ENCODE data around the gene SOX6.

SOX6 gene

GRCh38 chr11:16265022-16265421 is 91.3 kb downstream of the SOX6 start:
- DNase-seq = no peak

DNA sequence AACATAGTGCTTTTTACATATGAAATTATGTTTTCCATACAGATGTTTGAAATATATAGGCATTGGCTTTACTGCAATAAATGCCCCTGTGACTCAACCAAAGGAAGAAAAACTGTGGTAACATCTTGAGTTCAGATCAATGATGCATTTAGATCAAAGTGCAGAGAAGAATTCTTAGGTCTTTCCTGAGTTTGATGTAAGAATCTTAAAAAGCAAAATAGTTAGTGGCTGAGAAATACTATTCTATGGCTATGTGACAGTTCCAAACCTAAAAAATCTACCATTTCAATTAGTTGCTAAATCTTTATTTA is 93.7 kb downstream of the SOX6 start:
- no peak for DNase-seq

GRCh38 chr11:16261836-16262644 is 94.3 kb downstream of the SOX6 start:
- DNase-seq = no peak

DNA sequence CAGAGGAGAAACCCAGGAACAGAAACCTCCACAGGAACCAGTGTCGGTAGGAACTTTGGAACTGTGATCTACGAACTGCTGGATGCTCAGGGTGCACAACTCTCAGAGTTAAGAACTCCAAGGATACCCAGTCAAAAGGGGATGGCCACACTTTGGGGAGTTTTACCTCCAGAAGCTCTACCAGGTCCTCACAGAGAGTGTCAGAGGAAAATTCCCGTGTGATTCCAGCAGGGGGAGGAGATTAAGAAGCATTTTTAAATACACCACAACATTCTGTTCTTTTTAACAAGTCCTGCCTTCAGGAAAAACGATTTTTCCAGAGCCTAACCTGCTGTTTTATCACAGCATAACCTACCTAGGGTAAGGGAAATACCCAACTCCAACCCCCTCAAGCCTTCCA is 104.0 kb downstream of the SOX6 start:
- no peak for DNase-seq

DNA sequence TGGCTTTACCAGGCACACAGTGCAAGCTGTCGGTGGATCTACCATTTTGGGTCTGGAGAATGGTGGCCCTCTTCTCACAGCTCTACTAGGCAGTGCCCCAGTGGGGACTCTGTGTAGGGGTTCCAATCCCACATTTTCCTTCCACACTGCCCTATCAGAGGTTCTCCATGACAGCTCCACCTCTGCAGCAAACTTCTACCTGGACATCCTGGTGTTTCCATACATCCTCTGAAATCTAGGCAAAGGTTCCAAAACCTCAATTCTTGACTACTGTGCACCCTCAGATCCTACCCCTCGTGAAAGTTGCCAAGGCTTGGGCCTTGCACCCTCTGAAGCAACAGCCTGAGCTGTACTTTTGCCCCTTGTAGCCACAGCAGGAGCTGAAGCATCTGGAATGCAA is 108.1 kb downstream of the SOX6 start:
- DNase-seq = no peak

GRCh38 chr11:16242806-16243205 is 113.5 kb downstream of the SOX6 start:
- DNase-seq = no peak

DNA sequence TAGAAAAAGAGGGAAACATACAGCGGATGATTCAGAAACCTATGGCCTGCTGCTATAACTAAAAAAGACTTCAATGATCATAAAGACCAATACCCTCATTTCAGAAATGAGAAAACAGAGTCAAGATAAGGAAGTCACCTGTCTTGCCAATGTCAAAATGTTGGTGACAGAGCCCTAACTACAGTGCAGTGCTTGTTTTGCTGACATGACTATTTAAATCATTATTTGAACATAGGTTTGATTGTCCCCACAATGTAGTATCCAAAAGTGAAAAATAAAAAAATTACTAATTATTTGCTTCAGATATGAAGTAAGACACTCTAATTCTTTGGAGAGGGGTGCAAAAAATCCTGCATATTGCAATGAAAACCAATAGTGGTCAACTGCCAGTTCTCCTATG is 115.7 kb downstream of the SOX6 start:
- no peak for DNase-seq

DNA sequence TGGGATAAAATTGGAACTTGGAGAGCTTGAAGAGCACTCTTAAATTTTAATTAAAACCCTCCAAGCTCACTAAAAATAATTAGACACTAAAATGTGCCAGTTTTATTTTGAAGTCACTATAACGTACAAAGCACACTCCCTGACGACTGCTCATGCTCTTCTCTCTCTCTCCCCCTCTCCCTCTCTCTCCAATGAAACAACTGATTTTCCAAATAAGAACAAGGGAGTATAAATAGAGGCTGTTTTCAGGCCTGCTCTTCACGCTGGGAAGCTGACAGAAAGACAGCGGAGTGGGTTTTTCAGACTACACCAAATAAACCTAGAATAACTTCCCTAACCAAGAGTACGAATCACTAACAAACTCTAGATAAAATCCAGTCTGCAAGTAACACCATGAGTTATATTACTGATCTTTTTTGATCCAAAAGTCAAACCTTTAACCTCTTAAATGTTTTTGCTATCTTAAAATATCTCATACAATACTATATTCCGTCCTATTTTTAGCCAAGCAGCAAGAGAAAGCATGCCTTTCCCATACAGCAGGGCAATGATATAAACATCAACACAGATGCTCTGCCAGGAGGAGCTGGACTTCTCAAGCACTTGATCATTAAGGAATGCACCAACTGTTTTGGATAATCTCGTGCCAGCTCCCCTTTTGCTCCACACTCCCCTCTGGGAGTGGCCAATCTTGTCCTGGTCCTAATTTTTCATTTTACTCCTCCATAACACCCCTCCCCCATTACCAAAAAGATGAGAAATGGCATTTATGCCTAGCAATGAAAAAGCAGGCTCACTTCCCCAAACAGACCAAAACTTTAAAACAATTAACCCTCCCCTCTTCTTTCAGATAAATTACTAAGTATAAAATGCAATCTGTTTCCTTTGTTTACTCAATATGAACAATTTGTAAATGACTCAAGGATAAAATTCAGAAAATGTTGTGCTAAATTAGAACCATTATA is 116.9 kb downstream of the SOX6 start:
- no peak for DNase-seq

DNA sequence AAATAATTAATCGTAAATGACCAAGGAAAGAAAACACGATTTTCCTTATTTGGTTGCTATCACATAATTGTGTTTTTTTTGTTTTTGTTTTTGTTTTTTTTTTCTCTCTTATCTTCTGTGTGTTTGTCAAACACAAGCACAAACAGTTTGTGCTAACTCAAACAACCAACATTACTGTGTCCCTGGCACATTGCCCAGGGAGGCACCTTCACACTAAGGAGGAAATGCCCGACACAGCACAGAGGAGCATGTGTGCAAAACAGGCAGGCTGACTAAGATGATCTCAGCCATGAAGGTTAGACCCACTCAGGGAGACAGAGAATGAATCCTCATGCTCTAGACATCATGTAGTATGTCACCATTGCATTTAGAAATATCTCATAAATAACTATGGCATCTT is 130.1 kb downstream of the SOX6 start:
- DNase-seq = no peak

DNA sequence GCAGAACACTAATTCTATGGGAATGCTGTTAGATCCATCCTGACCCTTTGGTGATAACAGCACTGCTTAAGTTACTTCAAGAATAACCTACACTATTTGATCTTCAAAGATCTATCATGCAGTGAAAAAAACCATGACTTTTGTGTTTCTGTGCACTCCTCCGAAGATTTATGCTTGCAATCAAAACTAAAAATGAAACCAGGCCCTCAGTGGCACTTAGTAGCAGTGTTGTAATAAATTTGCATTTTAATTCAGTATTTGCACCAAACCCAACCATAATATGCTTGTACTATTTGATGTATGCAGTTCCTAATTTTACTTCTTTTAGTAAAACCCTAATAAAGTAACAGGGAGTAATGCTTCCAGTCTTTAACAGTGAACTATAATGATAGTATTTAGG is 130.7 kb downstream of the SOX6 start:
- no peak for DNase-seq

DNA sequence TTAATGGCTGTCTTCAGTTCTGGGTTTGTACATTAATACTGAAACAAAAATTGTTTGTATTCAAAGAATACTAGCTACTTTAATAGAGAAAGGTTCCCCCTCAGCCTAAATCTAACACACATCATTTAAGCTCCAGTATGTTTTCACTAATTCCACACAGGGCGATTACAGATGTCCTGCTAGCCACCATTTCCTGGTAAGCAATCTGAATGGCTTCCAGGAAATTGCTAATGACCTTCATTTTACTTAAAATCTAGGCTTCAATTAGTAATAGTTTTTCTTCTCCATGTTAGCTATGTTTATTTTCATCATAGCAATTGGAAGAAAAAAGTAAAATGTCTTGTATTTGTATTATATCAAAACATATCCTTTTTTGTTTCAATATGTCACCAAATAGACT is 132.8 kb downstream of the SOX6 start:
- no peak for DNase-seq

- DNase-seq = no peak
These were observed 138.7 kb downstream of the SOX6 start for GRCh38 chr11:16217631-16218030.

DNA sequence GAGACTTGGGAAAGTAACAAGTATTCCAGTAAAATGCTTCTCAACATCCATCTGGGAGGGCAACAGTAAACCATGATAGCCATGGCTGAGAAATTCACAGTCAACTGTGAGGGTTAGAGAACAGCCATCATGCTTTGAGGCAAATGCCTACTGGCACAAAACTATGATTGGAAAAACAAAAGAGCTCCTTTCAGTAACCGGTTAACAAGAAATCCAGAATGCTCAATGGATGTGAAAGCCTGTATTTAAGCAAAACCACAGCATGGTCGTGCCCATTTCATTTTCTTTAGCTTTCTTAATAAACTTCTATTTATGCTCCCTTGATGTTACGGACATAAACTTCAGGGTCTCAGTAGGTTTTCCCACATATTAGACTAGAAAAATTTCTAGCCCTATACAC is 139.5 kb downstream of the SOX6 start:
- no peak for DNase-seq

DNA sequence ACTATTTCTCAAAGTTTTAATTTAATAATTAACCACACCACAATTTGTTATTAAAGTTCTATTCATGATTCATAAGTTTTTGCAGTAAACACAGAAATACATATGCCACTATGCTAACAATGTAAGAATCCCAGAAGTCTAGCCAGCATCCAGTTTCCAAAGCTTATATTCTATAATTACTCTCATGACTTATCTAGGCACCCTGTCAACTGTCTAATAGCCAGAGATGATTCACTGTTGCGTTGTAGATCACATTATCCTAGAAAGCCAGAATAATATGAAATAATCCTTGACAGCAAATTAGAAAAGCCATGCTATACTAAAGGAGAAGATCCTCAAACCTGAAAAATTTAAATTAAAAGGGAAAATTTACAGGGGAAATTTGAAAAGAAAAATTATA is 141.0 kb downstream of the SOX6 start:
- no peak for DNase-seq

GRCh38 chr11:16211407-16211806 is 144.9 kb downstream of the SOX6 start:
- DNase-seq = no peak

DNA sequence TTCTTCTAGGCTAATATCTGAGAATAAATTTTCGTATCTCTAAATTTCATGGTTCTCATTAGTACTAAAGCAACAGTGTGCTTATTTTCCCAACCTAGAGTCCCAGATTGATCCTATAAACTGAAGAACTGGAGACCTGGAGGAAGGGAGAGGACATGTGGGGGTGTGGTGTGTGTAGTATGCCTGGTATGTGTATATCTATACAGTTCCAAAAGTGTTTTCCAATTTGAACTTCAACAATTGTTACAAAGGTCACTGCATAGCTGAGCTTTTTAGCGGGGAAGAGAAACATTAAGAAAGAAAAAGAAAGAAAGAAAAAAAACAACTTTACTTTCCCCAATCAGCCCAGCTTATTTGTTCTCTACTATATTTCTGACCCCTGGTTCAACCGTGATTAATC is 152.1 kb downstream of the SOX6 start:
- DNase-seq = no peak

GRCh38 chr11:16195651-16196050 is 160.7 kb downstream of the SOX6 start:
- DNase-seq = no peak

- no peak for DNase-seq
These were observed 161.8 kb downstream of the SOX6 start for GRCh38 chr11:16194566-16194965.

DNA sequence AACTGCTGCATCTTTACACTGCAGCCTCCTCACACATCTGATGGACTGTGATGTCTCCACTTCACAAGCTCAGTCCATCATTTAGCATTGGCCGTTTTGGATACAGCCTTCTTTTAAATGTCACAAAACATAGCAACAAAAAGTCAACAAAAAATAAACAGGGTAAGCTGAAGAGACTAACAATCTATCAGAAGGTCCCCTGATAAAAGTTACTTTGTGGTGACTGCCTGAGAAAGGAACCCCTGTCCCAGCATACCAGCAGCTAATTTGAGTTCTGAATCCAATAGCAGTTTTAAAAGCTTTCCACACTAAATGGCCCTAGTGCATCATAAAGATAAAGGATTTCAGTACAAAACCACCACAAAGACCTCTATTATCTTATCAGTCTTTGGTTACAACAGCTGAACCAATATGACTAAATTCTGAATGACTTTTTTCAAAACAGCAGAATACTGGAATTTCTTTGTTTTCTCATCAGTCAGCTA is 162.4 kb downstream of the SOX6 start:
- no peak for DNase-seq

DNA sequence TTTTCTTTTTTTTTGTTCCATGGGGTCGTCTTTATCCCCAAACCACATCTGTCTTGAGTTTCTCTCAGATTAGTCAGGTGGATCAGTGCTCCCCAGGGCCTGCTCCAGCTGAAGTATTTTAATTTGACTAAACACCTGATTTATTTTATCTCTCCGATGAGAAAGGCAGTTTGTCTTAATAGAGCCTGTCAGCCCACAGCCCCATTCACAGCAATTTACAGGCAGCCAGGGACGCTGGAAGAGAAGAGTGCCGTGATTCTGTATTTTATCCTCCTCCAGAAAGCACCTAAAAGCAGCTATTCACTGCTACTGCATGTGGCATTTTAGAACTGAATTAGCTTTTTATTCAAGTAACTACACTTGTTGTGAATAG is 164.5 kb downstream of the SOX6 start:
- no peak for DNase-seq

DNA sequence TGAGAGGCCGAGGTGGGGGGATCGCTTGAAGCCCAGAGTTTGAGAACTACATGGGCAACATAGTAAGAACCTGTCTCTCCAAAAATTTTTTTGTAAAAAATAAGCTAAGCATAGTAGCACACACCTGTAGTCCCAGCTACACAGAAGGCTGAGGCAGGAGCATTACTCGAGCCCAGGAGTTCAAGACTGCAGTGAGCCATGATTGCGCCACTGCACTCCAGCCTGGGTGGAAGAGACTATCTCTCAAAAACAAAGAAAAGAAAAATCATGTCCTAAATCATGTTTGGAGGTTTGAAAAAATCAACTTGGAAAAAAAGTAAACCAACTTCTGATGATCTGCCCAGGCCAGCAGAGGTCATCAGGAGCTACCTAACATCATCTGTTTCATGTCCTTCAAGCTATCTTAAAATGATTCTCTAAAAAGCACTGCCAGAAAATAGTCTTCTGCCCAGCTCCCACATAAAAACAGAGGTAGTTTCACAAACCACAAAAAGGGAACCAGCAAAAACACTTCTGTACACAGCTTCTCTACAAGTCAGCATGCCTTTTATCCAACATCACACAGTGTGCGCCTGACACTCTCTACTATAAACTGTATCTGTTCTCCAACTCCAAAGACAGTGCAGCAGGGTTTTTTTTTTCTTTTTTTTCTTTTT is 165.0 kb downstream of the SOX6 start:
- DNase-seq = no peak

DNA sequence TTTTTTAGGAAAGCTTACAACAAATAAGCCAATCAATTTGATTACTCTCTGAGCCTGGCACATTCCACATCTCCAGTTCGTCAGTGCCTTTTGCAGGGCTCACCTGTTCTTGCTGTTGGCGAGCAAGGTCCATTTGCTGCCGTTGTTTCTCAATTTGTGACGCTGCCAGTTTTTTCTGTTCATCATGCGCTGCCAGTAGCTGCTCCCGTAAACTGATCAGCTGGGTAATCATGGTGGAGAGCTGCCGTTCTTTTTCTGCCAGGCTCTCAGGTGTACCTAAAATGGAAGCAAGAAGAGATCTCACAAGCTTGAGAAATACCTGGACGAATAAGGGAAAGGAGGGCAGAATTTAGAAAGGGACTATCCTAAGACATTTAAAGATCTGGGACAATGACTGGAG is 169.7 kb downstream of the SOX6 start:
- no peak for DNase-seq

GRCh38 chr11:16185042-16185441 is 171.3 kb downstream of the SOX6 start:
- no peak for DNase-seq

- no peak for DNase-seq
These were observed 171.8 kb downstream of the SOX6 start for GRCh38 chr11:16184588-16184987.
